Adrenal gland (tissue), 5 donors: ENCODE data around the gene SURF6.

Experiments
- CTCF ChIP-seq, 6 experiments: fragments of 450-650 bp in 4 of 6; fragments of 200-600 bp in 2 of 6; sonication (generic) in 1 of 6; IDR thresholded peaks; 1 replicate in 5 of 6; 2 replicates in 1 of 6; pipeline versions ENCODE4 v1.5.1 to v1.8.0; 2016 to 2021; ENCODE audit warnings: antibody characterized with exemption in 6 of 6, mild to moderate bottlenecking in 2 of 6, moderate library complexity in 1 of 6
- POLR2A ChIP-seq, 2 donors: fragments of 450-650 bp; IDR thresholded peaks; one replicate each; pipeline ENCODE4 v1.6.1; 2017; ENCODE audit warnings: antibody characterized with exemption in 2 of 2, mild to moderate bottlenecking in 2 of 2, moderate library complexity in 1 of 2
- donor health status: DM: no; HTN: no; CAD: no.

DNA sequence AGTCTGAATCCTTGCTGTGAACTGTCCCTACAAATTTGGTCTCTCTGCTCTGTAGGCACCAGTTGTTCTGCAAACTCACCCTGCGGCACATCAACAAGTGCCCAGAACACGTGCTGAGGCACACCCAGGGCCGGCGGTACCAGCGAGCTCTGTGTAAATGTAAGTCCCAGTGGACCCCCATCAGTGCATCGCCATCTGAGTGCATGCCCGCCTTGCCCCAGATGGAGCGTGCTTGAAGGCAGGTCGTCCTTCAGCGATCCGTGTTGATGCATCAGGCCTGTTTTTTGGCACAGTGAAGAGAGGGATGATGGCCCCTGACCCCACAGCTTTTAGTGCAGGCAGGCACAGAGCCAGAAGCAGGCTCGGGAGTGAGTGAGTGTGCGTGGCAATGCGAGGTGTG is 21.7 kb upstream of the SURF6 start:
- TF ChIP-seq CTCF (IDR thresholded peaks at IDR 0.05) (no peak), POLR2A (IDR thresholded peaks at IDR 0.05) (no peak)
